Measurements from ENCODE around the gene CES1. TPM values are rescaled to one million over a fixed set of nuclear protein-coding genes. Genes with fewer than 3 reads are reported as not detected.
"Not testable (repeated sequence)": the region's sequence is repeated elsewhere in the genome, so short reads cannot be mapped to it uniquely, and the experiment has no call there.

Gene CES1
- total RNA-seq: not detected in 2 replicates

DNA sequence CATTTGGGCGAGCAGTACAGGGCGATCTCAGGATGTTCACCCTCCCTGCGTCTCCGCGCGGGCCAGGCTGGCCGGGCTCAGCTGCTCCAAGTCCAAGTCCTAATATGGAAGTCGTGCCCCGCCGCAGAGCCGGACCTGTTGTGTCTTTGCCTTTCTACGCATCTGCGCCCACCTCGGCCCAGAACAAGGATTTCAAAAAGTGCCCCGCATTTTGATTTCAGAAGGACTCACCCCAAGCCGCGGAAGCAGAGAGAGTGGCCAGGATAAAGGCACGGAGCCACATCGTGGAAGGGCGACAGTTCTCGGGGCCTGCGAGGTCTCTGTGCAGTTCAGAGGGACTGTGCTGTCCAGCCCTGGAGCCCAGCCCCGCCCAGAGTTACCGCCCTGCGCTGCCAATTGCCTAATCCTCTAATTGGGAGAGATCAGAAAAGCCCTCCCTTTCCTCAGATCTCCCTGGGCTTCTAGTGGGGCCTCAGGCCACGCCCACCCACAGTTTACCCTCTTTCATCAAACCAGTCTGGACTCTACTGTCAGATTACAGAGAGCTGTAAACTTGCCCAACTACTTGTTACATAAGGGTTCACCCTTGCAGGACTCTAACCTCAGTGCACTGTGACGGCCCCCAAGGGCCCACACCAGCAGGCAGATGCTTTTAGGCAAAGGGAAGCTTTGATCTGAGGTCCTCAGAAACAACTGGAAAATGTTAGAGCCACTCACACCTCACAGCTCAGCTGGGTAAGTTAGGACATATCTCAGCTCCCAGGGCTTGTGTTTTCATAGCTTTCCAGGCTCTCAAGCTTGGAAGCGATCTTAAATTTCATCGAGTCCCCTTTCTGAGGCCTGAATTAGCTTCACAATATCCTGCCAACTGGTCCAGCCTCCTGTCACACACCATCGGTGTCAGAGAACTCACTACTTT, at the start of gene CES1:
CES1 (minus strand) TSS at position 324 of the 919 bp plus-strand sequence; CDS start at position 283, 41 bp downstream.
- DNase-seq (ENCODE audit: extremely low read depth, low read depth, low spot score): no peak

DNA sequence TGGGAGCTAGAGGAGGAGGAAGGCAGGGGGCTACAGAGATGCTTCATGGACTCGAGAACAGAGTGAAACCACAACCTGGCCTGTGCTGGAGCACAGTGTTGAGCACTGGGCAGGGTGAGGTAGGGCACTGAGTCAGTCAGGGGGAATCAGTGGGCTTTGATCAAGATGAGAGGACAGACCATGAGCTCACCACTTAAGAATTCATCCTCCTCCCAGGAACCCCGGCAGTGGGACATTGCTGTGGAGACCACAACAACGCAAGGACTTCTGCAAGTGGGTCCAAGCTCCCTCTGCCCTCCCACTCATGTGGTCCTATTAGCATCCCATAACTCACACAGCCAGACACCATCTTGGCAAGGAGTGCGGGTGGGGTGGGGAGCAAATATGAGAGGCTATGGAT, 44.0 kb upstream of the CES1 start:
- DNase-seq (ENCODE audit: extremely low read depth, low read depth, low spot score): no peak

- no peak for DNase-seq (ENCODE audit: extremely low read depth, low read depth, low spot score)
Observed at GRCh38 chr16:55875273-55875672, 42.4 kb upstream of the CES1 start, which contains the start of gene CES5A. CES5A (minus strand) TSS chr16:55875373; CDS start chr16:55875221, 152 bp downstream.

- no peak for DNase-seq (ENCODE audit: extremely low read depth, low read depth, low spot score)
Observed at GRCh38 chr16:55873122-55873521, 40.2 kb upstream of the CES1 start.

DNA sequence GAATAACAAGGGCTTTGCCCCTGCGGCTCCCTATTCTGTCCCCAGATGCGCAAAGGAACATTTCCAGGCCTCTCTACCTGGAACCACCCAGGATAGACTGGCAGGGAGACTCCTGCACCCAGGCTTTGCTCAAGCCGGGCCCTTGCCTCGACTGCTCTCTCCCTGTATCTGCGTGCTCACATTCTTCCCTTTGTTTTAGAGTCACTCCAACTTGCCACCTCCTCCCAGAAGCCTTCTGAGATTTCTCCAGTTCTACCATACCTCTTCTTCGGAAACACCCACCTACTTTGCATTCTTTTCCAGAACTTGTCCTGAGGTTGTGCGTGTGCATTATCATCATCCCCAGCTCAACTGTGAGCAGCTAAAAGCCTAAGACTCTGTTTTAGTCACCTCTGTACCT, 39.2 kb upstream of the CES1 start:
- no peak for DNase-seq (ENCODE audit: extremely low read depth, low read depth, low spot score)

DNA sequence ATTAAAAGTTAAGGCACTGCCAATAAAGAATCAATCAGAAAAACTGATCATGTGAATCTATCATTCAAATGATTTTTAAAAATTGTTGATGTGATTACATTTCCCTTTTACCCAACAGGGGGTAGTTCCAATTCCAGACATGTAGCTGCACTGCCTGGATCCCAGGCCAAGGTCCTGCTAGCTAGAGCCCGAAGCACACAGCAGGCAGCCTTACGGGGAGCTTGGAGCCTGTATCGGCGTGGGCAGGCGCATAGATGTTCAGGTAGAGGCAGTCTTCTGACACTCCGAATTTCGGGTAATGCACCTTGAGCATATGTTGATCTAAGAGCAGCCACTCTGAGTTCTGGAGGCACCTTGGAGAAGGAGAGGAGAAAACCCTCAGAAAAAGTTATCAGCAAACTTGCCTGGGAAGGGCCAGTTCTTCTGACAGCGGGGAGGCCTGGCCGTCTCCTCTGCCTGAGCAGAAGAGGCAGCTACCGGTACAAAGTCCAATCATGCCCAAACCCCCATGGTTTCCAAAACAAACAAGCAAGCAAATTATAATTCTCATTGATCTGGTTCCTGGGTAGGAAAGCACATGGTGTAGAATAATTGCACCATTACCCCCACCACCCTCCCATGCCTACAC, 38.6 kb upstream of the CES1 start:
- DNase-seq (ENCODE audit: extremely low read depth, low read depth, low spot score): no peak

DNA sequence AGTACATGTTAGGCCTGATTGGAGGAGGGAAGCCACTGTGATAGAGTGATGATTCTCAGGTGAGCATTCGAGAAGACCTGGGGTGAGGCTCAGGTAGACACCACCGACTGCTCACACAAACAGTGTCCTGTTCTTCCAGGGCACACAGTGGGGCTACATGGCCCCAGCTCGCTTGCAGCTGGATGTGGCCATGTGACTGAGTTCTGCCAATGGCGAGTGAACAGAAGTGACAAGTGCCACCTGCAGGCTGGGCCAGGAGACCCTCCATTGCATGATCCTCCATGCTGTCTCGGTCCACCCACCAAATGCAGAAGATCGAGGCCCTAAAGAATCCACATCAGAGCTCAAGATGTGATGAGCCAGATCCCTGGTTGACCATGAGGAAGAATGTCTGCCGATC, 36.1 kb upstream of the CES1 start:
- DNase-seq (ENCODE audit: extremely low read depth, low read depth, low spot score): no peak

- no peak for DNase-seq (ENCODE audit: extremely low read depth, low read depth, low spot score)
Observed at GRCh38 chr16:55868137-55868536, 35.2 kb upstream of the CES1 start.

- no peak for DNase-seq (ENCODE audit: extremely low read depth, low read depth, low spot score)
Observed at GRCh38 chr16:55861288-55861687, 28.4 kb upstream of the CES1 start.

GRCh38 chr16:55857650-55858049, 24.8 kb upstream of the CES1 start:
- DNase-seq (ENCODE audit: extremely low read depth, low read depth, low spot score): not testable (repeated sequence)

GRCh38 chr16:55856950-55857349, 24.1 kb upstream of the CES1 start:
- DNase-seq (ENCODE audit: extremely low read depth, low read depth, low spot score): no peak

- no peak for DNase-seq (ENCODE audit: extremely low read depth, low read depth, low spot score)
Observed at GRCh38 chr16:55853114-55853513, 20.2 kb upstream of the CES1 start.

DNA sequence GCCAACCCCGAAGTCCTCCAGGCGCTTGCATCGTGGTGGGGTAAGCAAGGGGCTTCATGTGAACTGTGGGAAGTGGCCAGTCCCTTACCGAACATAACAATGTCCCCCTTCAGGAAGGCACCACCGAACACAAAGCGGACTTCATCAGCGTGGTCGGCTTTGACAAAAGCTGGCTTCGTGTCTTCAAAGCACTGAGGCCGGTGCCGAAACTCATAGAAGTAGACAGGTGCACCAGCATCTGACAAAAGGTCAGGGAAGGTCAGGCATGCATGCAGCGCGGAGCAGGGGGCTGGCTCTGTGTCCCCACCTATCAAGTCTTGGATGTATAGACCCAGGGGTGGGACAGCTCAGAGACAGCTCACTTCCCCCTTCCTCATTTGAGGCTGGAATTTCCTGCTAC, 16.6 kb upstream of the CES1 start:
- DNase-seq (ENCODE audit: extremely low read depth, low read depth, low spot score): no peak

DNA sequence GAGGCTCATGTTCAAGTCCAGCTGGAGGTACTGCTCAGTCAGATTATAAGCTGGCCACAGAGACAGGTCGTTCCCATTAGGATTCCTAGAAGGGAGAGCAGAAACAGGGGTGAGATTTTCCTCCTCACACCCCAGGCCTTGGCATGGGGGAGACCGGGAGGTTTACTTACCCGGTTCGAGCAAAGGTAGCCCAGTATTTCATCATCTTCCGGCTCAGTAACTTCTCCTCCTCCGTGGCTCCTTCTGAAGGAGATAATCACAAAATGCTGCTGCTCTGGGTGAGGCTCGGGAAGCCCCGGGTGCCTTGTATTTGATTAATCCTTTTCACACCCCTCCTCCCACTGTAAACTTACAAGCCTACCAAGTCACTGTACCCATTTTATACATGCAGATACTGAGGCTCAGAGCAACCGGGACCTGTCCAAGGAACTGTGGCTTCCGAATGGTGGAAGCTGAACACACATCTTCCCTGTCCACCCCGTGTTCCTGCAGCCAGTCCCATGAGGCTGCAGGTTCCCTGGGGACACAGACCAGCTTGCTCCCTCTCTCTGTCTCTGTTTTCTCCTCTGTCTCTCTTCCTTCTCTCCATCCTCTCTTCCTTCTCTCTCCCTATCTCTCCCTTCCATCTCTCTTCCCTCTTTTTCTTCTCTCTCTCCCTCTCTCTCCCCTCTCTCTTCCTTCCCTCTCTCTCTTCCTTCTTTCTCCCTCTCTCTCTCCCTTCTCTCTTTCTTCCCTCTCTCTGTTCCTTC, 13.9 kb upstream of the CES1 start:
- no peak for DNase-seq (ENCODE audit: extremely low read depth, low read depth, low spot score)

GRCh38 chr16:55843105-55843395, 10.2 kb upstream of the CES1 start:
- DNase-seq (ENCODE audit: extremely low read depth, low read depth, low spot score): no peak

GRCh38 chr16:55842369-55843104, 9.6 kb upstream of the CES1 start:
- DNase-seq (ENCODE audit: extremely low read depth, low read depth, low spot score): peak; percentile 10

DNA sequence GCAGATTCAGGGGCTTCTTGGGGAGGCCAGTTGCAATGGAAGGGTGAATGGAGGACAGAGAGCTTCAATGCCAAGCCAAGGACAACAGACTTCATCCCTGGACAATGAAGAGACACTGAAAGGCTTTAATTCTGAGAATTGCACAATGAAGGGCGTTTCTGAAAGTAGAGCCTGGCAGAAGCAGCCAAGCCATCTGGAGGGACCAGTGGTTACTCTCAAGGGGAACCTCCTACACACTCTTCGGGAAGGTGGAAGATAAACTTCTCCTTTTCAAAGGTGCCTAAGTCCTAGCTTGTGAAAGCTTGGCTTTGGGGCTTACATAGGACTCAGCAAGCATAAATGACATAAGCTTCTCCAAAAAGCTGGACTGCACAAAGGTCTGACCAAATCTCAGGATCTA, 6.2 kb upstream of the CES1 start:
- DNase-seq (ENCODE audit: extremely low read depth, low read depth, low spot score): no peak

DNA sequence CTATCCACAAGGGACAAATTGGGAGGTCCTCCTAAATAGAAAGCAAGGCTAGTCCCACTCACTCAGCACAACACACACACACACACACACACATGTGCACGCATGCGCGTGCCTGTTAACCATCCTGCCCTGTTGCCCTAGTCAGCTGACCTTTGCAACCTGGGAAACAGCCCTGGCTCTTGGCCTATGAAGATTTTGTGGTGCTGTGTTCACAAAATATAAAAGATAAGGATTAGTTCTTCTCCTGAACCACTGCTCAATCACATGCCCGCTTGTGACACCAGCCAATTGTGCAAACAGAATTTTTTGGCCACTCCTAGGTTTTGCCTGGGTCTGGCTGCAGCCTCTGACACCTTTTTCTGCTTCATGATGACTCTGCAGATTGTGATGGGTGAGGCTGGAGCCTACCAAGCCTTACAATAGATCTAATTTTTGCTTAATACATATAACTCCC, 3.3 kb upstream of the CES1 start:
- no peak for DNase-seq (ENCODE audit: extremely low read depth, low read depth, low spot score)

GRCh38 chr16:55835581-55835980, 2.7 kb upstream of the CES1 start:
- DNase-seq (ENCODE audit: extremely low read depth, low read depth, low spot score): no peak

DNA sequence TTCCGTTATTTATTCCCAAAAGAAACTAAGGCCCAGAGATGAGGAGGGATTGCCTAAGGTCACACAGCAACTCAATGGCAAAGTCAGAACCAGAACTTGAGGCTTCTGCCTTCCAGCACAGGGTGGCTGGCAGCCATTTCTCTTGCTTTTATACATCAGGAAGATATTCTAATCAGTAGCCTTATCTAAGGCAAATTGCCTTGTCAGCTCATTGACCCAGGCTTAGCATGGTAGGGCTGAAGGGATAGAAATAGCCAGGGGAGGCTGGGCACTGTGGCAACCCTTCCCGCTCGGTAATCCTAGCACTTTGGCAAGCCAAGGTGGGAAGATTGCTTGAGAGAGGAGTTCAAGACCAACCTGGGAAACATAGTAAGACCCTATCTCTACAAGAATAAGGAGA, 2.3 kb upstream of the CES1 start:
- DNase-seq (ENCODE audit: extremely low read depth, low read depth, low spot score): not testable (repeated sequence)

DNA sequence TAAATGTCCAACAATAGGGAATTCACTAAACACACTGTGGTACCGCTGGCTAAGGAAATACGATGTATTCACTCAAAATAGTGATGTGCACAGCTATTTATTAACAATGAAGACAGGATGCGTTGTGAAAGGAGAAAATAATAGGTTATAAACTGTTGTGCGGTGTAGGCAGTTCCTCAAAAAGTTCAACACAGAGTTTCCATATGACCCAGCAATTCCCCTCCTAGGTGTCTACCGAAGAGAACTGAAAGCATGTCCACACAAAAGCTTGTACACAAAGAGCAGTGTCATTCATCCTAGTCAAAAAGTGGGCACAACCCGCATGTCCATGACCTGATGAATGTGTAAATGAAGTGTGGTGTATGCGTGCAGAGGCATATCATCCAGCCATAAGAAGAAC, 1.2 kb upstream of the CES1 start:
- no peak for DNase-seq (ENCODE audit: extremely low read depth, low read depth, low spot score)
